Measurements from ENCODE around the gene CSMD2.

CSMD2 gene

DNA sequence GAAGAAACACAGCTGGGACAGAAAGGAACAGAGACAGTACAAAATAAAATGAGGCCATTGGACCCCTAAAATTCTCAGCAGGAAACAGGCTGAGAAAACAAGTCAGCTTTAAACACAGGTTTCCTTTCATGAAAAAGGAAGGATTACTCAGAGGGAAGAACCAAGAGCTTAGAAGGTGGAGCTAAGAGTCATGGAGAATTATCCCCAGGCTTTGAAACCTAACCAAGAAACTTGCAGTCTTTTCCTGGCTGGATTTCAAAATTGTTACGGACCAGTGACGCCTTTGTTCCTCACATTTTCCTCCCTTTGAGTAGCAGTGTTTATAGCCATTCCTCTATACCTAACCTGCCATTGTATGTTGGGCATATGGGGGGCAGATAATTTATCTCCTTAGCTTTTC, 292.3 kb downstream of the CSMD2 start:
- no peak for TF ChIP-seq TAF1 (IDR thresholded peaks at IDR 0.05; ENCODE audit: low read depth)
- TF ChIP-seq FOXM1 (IDR thresholded peaks at IDR 0.05; ENCODE audit: borderline replicate concordance, low read depth), result no peak
- TF ChIP-seq YY1 (IDR thresholded peaks at IDR 0.05; ENCODE audit: low read depth), result no peak
- no peak for TF ChIP-seq EGR1 (IDR thresholded peaks at IDR 0.05)
- TF ChIP-seq, protein P1, sequence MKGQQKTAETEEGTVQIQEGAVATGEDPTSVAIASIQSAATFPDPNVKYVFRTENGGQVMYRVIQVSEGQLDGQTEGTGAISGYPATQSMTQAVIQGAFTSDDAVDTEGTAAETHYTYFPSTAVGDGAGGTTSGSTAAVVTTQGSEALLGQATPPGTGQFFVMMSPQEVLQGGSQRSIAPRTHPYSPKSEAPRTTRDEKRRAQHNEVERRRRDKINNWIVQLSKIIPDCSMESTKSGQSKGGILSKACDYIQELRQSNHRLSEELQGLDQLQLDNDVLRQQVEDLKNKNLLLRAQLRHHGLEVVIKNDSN (IDR thresholded peaks at IDR 0.05), result no peak
- no peak for TF ChIP-seq TEAD4 (IDR thresholded peaks at IDR 0.05)

DNA sequence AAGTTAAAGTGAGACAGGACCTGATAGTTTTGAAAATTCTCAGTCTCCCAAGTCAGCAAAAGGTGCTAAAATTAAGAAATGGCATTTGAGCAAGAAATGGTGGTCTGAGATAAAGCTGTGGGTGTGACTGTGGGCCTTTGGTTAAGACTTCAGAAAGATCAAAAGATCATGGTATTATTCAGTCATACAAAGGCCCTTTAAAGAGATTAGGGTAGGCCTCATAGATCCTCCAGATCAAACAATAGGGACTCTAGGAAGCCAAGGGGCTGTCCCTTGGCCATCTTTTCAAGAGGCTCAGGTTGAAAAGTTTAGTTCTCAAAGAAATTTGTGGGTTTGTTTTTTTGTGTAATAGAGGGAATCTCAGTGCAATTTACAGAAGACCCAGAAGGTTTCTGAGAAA, 292.8 kb downstream of the CSMD2 start:
- TF ChIP-seq YY1 (IDR thresholded peaks at IDR 0.05; ENCODE audit: low read depth) (no peak), TAF1 (IDR thresholded peaks at IDR 0.05; ENCODE audit: low read depth) (no peak), CEBPB (IDR thresholded peaks at IDR 0.05) (no peak), FOXM1 (IDR thresholded peaks at IDR 0.05; ENCODE audit: borderline replicate concordance, low read depth) (no peak), CREB1 (IDR thresholded peaks at IDR 0.05; ENCODE audit: low read depth) (no peak), TCF12 (IDR thresholded peaks at IDR 0.05; ENCODE audit: low read depth) (no peak), NFIC (IDR thresholded peaks at IDR 0.05) (no peak), TEAD4 (IDR thresholded peaks at IDR 0.05) (no peak), EGR1 (IDR thresholded peaks at IDR 0.05) (no peak), ZBTB7A (IDR thresholded peaks at IDR 0.05; ENCODE audit: low read depth) (no peak), EP300 (IDR thresholded peaks at IDR 0.05; ENCODE audit: borderline replicate concordance) (no peak), RAD21 (IDR thresholded peaks at IDR 0.05; ENCODE audit: low read depth) (no peak)
- TF ChIP-seq, protein P2, sequence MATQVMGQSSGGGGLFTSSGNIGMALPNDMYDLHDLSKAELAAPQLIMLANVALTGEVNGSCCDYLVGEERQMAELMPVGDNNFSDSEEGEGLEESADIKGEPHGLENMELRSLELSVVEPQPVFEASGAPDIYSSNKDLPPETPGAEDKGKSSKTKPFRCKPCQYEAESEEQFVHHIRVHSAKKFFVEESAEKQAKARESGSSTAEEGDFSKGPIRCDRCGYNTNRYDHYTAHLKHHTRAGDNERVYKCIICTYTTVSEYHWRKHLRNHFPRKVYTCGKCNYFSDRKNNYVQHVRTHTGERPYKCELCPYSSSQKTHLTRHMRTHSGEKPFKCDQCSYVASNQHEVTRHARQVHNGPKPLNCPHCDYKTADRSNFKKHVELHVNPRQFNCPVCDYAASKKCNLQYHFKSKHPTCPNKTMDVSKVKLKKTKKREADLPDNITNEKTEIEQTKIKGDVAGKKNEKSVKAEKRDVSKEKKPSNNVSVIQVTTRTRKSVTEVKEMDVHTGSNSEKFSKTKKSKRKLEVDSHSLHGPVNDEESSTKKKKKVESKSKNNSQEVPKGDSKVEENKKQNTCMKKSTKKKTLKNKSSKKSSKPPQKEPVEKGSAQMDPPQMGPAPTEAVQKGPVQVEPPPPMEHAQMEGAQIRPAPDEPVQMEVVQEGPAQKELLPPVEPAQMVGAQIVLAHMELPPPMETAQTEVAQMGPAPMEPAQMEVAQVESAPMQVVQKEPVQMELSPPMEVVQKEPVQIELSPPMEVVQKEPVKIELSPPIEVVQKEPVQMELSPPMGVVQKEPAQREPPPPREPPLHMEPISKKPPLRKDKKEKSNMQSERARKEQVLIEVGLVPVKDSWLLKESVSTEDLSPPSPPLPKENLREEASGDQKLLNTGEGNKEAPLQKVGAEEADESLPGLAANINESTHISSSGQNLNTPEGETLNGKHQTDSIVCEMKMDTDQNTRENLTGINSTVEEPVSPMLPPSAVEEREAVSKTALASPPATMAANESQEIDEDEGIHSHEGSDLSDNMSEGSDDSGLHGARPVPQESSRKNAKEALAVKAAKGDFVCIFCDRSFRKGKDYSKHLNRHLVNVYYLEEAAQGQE (IDR thresholded peaks at IDR 0.05; ENCODE audit: low read depth), result no peak
- TF ChIP-seq, protein P1 (IDR thresholded peaks at IDR 0.05), result no peak
- TF ChIP-seq, protein P3, sequence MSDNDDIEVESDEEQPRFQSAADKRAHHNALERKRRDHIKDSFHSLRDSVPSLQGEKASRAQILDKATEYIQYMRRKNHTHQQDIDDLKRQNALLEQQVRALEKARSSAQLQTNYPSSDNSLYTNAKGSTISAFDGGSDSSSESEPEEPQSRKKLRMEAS (IDR thresholded peaks at IDR 0.05), result no peak

DNA sequence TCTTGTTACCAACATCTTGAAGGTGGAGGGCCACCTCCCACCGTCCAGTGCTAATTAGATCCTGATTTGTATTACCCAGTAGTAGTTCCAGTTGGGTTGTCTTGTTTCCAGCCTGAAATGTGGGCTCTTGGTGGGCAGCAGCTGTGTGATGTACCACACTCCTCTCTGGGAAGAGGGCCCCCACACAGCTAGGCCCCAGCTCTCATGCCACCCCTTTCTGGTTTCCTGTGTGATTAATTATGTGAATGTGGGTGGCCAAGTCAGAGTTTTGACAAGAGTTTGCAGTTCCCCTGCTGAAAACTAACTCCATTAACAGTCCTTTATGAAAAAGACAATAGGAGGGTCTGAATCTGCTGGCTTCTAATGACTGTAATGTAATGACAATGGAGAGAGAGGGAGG, 297.3 kb downstream of the CSMD2 start:
- TF ChIP-seq, protein P2 (IDR thresholded peaks at IDR 0.05; ENCODE audit: low read depth), result no peak
- TF ChIP-seq EP300 (IDR thresholded peaks at IDR 0.05; ENCODE audit: borderline replicate concordance) (no peak), CEBPB (IDR thresholded peaks at IDR 0.05) (no peak), YY1 (IDR thresholded peaks at IDR 0.05; ENCODE audit: low read depth) (no peak), CREB1 (IDR thresholded peaks at IDR 0.05; ENCODE audit: low read depth) (no peak), ZBTB7A (IDR thresholded peaks at IDR 0.05; ENCODE audit: low read depth) (no peak)

DNA sequence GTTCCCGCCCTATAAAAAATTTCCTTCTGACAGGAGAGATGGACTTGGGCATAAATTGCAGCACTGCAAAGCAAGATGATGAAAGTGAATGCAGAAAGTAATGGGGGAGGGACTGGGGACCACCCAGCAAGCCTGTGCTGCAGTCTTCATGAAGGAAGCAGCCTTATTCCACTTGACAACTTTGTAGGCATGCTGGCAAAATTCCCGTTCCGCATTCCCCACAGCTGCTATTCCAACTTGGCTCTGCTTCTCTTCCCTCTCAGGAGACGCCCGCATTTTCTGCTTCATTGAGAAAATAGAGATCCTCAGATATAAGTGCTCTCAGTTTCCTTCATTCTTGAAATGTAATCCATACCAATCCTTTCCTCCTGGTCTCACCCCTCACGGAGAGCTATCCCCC, 298.7 kb downstream of the CSMD2 start:
- TF ChIP-seq, protein P2 (IDR thresholded peaks at IDR 0.05; ENCODE audit: low read depth), result no peak
- TF ChIP-seq, protein P1 (IDR thresholded peaks at IDR 0.05), result no peak
- TF ChIP-seq FOXM1 (IDR thresholded peaks at IDR 0.05; ENCODE audit: borderline replicate concordance, low read depth) (no peak), TEAD4 (IDR thresholded peaks at IDR 0.05) (no peak), NFIC (IDR thresholded peaks at IDR 0.05) (no peak), ZBTB7A (IDR thresholded peaks at IDR 0.05; ENCODE audit: low read depth) (no peak), RAD21 (IDR thresholded peaks at IDR 0.05; ENCODE audit: low read depth) (no peak), TAF1 (IDR thresholded peaks at IDR 0.05; ENCODE audit: low read depth) (no peak), EP300 (IDR thresholded peaks at IDR 0.05; ENCODE audit: borderline replicate concordance) (no peak), YY1 (IDR thresholded peaks at IDR 0.05; ENCODE audit: low read depth) (no peak), TCF12 (IDR thresholded peaks at IDR 0.05; ENCODE audit: low read depth) (no peak), CEBPB (IDR thresholded peaks at IDR 0.05) (no peak)
- TF ChIP-seq, protein P3 (IDR thresholded peaks at IDR 0.05), result no peak
